Keratinocyte (primary cell): ENCODE results near the gene MALT1. TPM values are rescaled to one million over a fixed set of nuclear protein-coding genes. Genes with fewer than 3 reads are reported as not detected.

Experiments used
- DNase-seq: peaks from one replicate; pipeline ENCODE4 v3.0.0-alpha.2; 2011; ENCODE audit warnings: low read depth, missing footprints, low spot score
- FAIRE-seq: peaks from 2 replicates; lab custom pipeline; 2011; peaks lifted over from hg19 to GRCh38; lab: Jason Lieb, UNC
- H2AFZ ChIP-seq: 2 replicates; pipeline ENCODE4 v1.6.0; 2012; ENCODE audit warnings: low read length, control low read depth, inconsistent platforms; ENCODE audit not compliant: control insufficient read depth
- H3K27ac ChIP-seq: 2 replicates; pipeline ENCODE4 v1.5.1; 2011; ENCODE audit warnings: low read length; ENCODE audit not compliant: control insufficient read depth, insufficient read depth
- H3K27me3 ChIP-seq: 3 replicates; pipeline ENCODE4 v1.6.0; 2011; ENCODE audit warnings: low read length; ENCODE audit not compliant: control insufficient read depth, insufficient read depth; ENCODE audit errors: extremely low read depth
- H3K36me3 ChIP-seq, 2 experiments: 2 replicates in 1 of 2; 3 replicates in 1 of 2; pipeline ENCODE4 v1.5.1; 2011; ENCODE audit warnings: low read length in 2 of 2, mild to moderate bottlenecking in 1 of 2; ENCODE audit not compliant: control insufficient read depth in 2 of 2, insufficient read depth in 2 of 2; ENCODE audit errors: extremely low read depth in 1 of 2
- H3K4me1 ChIP-seq: 3 replicates; pipeline ENCODE4 v1.5.1; 2011; ENCODE audit warnings: low read length; ENCODE audit not compliant: control insufficient read depth, insufficient read depth; ENCODE audit errors: extremely low read depth
- H3K4me2 ChIP-seq: 3 replicates; pipeline ENCODE4 v1.6.0; 2011; ENCODE audit warnings: low read depth, low read length; ENCODE audit not compliant: control insufficient read depth, insufficient read depth; ENCODE audit errors: extremely low read depth
- H3K4me3 ChIP-seq, 3 experiments: fragments of 200-600 bp in 1 of 3; sonication (generic) in 1 of 3; 2 replicates in 2 of 3; 3 replicates in 1 of 3; pipeline ENCODE4 v1.5.1; 2011 to 2016; ENCODE audit warnings: low read length in 3 of 3, mild to moderate bottlenecking in 3 of 3, control low read depth in 2 of 3, inconsistent platforms in 1 of 3, low read depth in 1 of 3, mixed read lengths in 1 of 3, mixed run types in 1 of 3, moderate library complexity in 1 of 3; ENCODE audit not compliant: control insufficient read depth in 2 of 3, insufficient read depth in 2 of 3; ENCODE audit errors: extremely low read depth in 1 of 3
- H3K79me2 ChIP-seq: 2 replicates; pipeline ENCODE4 v1.6.0; 2012; ENCODE audit warnings: low read length; ENCODE audit not compliant: control insufficient read depth, insufficient read depth
- H3K9ac ChIP-seq: 3 replicates; pipeline ENCODE4 v1.6.0; 2011; ENCODE audit warnings: low read length; ENCODE audit not compliant: control insufficient read depth, insufficient read depth; ENCODE audit errors: extremely low read depth
- H3K9me1 ChIP-seq: 3 replicates; pipeline ENCODE4 v1.6.0; 2011; ENCODE audit warnings: low read length; ENCODE audit not compliant: control insufficient read depth, insufficient read depth; ENCODE audit errors: extremely low read depth
- H3K9me3 ChIP-seq: 2 replicates; pipeline ENCODE4 v1.5.1; 2012; ENCODE audit warnings: low read depth, low read length; ENCODE audit not compliant: control insufficient read depth
- H4K20me1 ChIP-seq: 3 replicates; pipeline ENCODE4 v1.6.0; 2011; ENCODE audit warnings: low read length; ENCODE audit not compliant: control insufficient read depth, insufficient read depth; ENCODE audit errors: extremely low read depth
- EZH2 ChIP-seq: IDR thresholded peaks from one replicate; pipeline ENCODE4 v1.6.1; 2012; ENCODE audit warnings: inconsistent platforms, mild to moderate bottlenecking, low read length, moderate library complexity
- dilution Hi-C: fragments of 300-500 bp; cut with MboI; formaldehyde crosslinking; loops from one replicate; pipeline ENCODE4 v1.7.0; 2020; ENCODE audit warnings: low sequenced_read_pairs; ENCODE audit not compliant: extremely low pct_ligation_motif_present
- polyA plus RNA-seq, 5 experiments: library from polyadenylated mRNA; depleted of rRNA in 3 of 5; stranded (reverse) in 3 of 5; stranded (forward) in 1 of 5; unstranded in 1 of 5; fragments of >200 nt; gene quantifications; 1 replicate in 1 of 5; 2 replicates in 3 of 5; 3 replicates in 1 of 5; pipeline versions ENCODE4 v1.2.1 to v1.2.3, GENCODE V29; 2011 to 2012; ENCODE audit warnings: missing spikeins in 2 of 5, low read depth in 1 of 5, low replicate concordance in 1 of 5
- TF ChIP-seq, protein P1 (sequence below), 3 experiments: IDR thresholded peaks in 1 of 3; conservative IDR thresholded peaks in 1 of 3; optimal IDR thresholded peaks in 1 of 3; 2 replicates in 2 of 3; 3 replicates in 1 of 3; pipeline versions ENCODE3 to v1.5.1; 2011; ENCODE audit warnings: low read length in 3 of 3, mild to moderate bottlenecking in 3 of 3, moderate library complexity in 2 of 3, control low read depth in 1 of 3, inconsistent platforms in 1 of 3; ENCODE audit not compliant: insufficient read depth in 2 of 3; ENCODE audit errors: extremely low read depth in 1 of 3

Gene MALT1
- polyA plus RNA-seq, 1 donor (not counting 4 experiments of a cell fraction or from before 2014, with no cell fraction given) = 52.1 TPM

DNA sequence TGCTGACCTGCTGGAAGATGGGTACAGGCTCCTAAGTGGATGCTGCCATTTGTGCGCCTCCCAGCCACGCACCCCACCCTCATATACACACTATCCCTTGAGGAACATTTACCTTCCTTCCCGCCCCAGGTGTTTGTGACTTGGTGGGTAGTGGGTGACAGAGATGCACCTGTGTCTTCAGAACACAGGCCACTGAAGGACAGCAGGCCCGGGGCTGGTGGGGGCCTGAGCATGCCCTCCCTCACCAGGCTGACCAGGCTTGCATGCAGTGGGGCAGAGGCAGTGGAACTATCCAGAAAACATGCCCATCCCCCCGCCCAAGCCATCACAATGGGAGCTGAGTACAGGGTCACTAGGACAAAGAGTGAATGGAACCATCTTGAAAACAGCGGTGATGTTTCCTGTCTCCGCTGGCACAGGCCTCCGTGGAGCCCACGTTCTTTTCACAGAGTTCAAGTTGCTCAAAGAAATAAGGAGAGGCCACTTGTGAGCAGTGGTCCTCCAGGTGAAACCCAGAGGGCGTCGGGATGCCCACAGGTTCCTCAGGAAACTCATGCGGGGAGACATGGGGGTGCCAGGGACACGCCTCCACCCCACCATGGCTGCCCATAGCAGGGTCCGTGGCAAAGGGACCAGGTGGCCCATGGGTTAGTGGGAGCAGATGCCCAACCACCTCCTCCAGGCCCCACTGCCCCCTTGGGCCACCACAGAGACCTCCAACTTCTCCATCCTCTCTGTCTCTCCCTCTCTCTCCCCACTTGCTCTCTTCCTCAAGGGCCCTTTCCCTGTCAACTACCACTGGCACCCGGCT is 90.9 kb downstream of the MALT1 start:
- FAIRE-seq (no peak), DNase-seq (no peak)
- H3K27ac ChIP-seq = no peak overlapping the region
- no peak overlapping the region for H2AFZ ChIP-seq
- H3K9me3 ChIP-seq = no peaks in the 10 kb centered on the region
- no peak for TF ChIP-seq EZH2
- TF ChIP-seq, protein P1, sequence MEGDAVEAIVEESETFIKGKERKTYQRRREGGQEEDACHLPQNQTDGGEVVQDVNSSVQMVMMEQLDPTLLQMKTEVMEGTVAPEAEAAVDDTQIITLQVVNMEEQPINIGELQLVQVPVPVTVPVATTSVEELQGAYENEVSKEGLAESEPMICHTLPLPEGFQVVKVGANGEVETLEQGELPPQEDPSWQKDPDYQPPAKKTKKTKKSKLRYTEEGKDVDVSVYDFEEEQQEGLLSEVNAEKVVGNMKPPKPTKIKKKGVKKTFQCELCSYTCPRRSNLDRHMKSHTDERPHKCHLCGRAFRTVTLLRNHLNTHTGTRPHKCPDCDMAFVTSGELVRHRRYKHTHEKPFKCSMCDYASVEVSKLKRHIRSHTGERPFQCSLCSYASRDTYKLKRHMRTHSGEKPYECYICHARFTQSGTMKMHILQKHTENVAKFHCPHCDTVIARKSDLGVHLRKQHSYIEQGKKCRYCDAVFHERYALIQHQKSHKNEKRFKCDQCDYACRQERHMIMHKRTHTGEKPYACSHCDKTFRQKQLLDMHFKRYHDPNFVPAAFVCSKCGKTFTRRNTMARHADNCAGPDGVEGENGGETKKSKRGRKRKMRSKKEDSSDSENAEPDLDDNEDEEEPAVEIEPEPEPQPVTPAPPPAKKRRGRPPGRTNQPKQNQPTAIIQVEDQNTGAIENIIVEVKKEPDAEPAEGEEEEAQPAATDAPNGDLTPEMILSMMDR (optimal IDR thresholded peaks at IDR 0.05 in 1 of 3, IDR thresholded peaks at IDR 0.05 in 1 of 3, conservative IDR thresholded peaks at IDR 0.05 in 1 of 3; ENCODE audit: extremely low read depth in 1 of 3, insufficient read depth in 2 of 3, low read length in 3 of 3) = no peak
- H3K4me1 ChIP-seq = no peaks in the 10 kb centered on the region
- no peaks in the 10 kb centered on the region for H3K79me2 ChIP-seq
- dilution Hi-C loops = no loop called here
- H3K4me2 ChIP-seq = no peak overlapping the region
- peaks cover 13% of the 10 kb centered on the region for H3K27me3 ChIP-seq
- H3K9ac ChIP-seq = no peak overlapping the region
- H4K20me1 ChIP-seq = no peaks in the 10 kb centered on the region
- no peak overlapping the region for H3K4me3 ChIP-seq
- H3K36me3 ChIP-seq = no peaks in the 10 kb centered on the region
- no peaks in the 10 kb centered on the region for H3K9me1 ChIP-seq

DNA sequence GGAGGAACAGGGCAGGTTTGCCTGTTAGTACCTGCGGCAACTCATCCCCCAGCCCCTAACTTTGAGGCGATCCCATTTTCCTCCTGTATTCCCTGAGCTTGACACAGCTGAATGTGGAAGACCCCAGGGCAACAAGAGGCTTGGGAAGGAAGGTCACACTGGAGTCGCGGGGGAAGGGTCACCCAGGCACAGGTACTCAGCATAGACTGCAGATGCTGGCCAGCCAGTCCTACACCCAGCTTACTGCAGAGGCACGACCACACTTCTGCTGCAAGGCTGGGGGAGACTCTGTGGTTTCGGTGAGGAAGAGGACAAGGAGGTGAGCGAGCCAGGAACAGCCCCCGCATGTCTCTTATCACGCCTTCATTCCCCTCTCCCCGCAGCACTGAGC is 91.5 kb downstream of the MALT1 start:
- DNase-seq (no peak), FAIRE-seq (no peak)
- Histone ChIP-seq H3K36me3 (no peaks in the 10 kb centered on the region), H3K4me3 (no peak overlapping the region), H2AFZ (no peak overlapping the region), H3K4me2 (no peak overlapping the region), H3K4me1 (no peaks in the 10 kb centered on the region), H3K27ac (no peak overlapping the region), H3K9me3 (no peaks in the 10 kb centered on the region), H3K27me3 (peaks cover 13% of the 10 kb centered on the region), H3K9me1 (no peaks in the 10 kb centered on the region), H4K20me1 (no peaks in the 10 kb centered on the region), H3K79me2 (no peaks in the 10 kb centered on the region), H3K9ac (no peak overlapping the region)
- TF ChIP-seq, protein P1 (optimal IDR thresholded peaks at IDR 0.05 in 1 of 3, IDR thresholded peaks at IDR 0.05 in 1 of 3, conservative IDR thresholded peaks at IDR 0.05 in 1 of 3; ENCODE audit: extremely low read depth in 1 of 3, insufficient read depth in 2 of 3, low read length in 3 of 3) = no peak
- no peak for TF ChIP-seq EZH2
- dilution Hi-C loops = no loop called here
